Kidney capillary endothelial cell (primary cell): Measurements from ENCODE around the gene GRK2.
"Not testable (repeated sequence)": the region's sequence is repeated elsewhere in the genome, so short reads cannot be mapped to it uniquely, and the experiment has no call there.

Experiments
- DNase-seq: peaks from one replicate; pipeline ENCODE4 v3.0.0-alpha.2; 2018; ENCODE audit warnings: low spot score

GRK2 gene

DNA sequence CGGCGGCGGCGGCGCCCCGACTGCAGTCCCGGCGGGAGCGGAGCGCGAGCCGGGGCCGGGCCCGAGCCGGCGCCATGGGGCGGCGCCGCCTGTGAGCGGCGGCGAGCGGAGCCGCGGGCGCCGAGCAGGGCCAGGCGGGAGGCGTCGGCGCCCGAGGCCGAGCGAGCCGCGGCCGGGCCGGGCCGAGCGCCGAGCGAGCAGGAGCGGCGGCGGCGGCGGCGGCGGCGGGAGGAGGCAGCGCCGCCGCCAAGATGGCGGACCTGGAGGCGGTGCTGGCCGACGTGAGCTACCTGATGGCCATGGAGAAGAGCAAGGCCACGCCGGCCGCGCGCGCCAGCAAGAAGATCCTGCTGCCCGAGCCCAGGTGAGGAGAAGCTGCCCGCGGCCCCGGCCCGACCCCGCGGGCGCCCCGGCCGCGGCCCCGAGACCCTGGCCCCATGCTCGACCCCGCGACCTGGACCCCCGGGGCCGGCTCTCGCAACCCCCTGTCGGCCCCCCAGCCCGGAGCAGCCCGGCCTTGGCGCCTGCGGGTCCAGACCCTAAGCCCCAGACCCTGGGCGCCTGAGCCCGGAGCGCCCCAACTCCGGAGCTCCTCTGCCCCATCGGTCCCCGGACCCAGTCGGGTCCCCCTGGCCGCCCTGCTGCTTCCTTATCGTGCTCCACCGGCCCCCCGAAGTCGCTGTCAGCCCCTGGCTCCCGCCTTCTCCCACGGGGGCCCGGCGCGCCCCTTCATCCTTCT is at the start of gene GRK2:
GRK2 (plus strand) TSS at position 25 of the 739 bp plus-strand sequence; CDS start at position 252, 227 bp downstream.
- DNase-seq: no peak

DNA sequence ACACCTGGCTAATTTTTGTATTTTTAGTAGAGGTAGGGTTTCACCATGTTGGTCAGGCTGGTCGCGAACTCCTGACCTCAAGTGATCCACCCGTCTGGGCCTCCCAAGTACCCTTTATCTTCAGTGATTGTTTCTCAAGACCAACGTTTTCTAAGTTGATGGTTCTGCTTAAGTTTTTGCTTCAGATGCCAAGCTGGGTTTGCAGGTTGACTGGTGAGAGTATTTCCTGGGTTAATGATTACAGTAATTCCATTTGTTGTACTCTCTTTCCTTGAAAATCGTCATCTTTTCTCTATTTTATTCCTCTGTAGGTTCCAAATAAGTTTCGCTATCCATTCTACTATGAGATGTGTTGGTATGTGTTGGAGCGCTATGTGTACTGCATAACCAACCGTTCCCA is 38.5 kb upstream of the GRK2 start:
- no peak for DNase-seq

DNA sequence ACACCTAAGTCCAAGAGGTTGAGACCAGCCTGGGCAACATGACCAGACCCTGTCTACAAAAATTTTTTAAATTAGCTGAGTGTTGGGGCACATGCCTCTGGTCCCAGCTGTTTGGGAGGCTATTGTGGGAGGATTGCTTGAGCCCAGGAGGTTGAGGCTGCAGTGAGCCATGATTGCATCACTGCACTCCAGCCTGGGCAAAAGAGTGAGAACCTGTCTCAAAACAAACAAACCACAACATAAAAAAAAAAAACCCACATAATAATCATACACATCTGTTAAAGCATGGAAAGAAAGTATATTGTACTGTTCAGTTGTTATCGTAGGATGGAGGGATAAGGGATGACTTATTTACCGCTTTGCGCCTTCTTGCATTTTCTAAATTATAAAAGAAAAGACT is 35.9 kb upstream of the GRK2 start:
- no peak for DNase-seq

DNA sequence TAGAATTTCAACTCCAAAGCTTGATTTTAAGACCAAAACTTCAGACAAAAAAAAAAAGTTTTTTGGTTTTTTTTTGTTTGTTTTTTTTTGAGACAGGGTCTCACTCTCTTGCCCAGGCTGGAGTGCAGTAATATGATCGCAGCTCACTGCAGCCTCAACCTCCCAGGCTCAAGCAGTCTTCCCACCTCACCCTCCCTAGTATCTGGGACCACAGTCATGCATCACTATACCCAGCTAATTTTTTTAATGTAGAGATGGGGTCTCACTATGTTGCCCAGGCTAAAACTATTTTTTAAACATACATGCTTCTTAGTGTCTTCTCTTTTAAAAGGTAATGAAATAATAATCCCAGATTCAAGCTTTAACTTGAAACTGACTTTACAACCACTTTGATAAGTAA is 35.4 kb upstream of the GRK2 start:
- DNase-seq: no peak

DNA sequence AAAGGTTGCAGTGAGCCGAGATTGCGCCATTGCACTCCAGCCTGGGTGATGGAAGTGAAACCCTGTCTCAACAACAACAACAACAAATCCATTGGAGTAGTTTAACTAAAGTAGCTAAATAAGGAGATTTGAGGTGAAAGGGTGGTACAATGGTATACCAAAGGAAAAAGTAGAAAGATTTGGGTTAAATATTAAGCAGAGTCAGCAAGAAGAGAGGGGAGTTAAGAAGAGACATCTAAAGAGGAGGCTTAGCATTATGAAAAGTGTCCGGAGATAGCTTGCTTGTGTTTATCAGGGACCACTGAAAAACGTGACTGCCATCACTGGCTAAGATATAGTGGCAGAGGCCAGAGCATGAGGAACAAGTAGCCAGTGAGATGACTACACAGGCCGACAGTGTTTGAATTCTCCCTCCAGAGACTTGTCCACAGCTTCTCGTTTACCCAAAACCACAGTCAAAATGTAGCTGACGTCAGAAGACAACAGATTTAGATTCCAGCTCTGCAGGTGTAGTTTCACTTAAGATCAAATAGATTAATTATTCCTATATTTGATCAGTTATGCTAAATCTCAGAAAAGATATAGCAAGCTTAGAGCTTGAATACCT is 32.6 kb upstream of the GRK2 start:
- no peak for DNase-seq

DNA sequence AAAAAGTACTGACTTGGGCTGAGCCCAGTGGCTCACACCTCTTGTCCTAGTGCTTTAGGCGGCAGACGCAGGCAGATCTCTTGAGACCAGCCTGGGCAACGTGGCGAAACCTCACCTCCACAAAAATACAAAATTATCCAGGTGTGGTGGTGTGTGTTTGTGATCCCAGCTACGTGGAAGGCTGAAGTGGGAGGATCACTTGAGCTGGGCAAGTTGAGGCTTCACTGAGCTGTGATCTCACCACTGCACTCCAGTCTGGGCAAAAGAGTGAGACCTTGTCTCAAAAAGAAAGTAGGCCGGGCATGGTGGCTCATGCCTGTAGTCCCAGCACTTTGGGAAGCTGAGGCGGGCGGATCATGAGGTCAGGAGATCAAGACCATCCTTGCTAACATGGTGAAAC is 31.7 kb upstream of the GRK2 start:
- not testable (repeated sequence) for DNase-seq

DNA sequence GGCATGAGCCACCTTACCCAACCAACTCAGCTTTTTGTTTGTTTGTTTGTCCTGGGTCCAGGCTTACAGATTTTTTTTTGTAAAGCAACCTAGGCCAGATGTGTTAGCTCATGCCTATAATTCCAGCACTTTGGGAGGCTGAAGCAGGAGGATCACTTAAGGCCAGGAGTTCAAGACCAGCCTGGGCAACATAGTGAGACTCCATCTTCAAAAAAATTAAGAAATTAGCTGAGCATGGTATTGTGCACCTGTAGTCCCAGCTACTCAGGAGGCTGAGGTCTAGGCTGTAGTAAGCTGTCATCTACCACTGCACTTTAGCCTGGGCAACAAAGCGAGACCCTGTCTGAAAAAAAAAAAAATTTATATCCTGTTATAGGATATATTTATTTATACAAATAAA is 28.7 kb upstream of the GRK2 start:
- DNase-seq: no peak

DNA sequence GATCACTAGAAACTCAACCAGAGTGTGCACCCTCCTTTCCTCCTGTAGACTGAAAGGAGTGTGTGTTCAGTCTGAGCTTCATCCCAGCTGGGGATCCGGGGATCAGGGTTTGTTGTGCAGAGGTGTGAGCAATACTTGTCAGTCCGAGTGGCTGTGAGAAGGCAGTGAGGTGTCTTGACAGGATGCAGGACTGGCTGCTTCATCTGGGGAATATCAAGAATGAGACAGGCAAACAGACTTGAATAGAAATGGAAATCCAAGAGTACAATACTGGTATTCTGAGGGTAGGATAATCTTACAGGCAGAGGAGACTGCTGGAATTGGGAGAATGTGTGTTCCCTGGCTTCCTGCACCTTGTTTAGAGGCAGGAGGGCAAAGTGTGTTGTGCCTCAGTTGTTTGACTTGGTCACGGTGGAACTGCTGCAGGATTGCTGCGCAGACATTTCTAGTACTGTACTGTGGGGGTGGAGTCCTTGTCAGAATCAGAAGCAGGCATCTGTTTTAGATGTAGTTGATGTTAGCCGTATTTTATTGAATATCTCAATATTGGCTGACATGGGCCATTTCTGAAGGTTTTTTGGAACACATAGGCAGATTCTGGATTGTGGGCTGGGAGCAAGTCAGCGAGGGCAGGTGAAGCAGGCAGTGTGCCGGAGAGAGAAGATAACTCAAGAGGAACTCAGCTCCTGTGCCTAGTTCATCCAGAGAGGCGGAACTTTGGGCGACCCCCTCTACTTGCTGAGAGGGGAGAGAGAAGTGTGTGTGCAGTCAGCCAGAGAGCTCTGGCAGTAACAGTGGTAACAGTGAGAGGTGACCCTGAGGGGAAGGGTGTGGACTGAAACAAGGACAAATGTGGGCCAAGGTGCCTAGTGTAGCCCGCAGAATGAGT is 27.1 kb upstream of the GRK2 start:
- DNase-seq: peak; percentile 42

DNA sequence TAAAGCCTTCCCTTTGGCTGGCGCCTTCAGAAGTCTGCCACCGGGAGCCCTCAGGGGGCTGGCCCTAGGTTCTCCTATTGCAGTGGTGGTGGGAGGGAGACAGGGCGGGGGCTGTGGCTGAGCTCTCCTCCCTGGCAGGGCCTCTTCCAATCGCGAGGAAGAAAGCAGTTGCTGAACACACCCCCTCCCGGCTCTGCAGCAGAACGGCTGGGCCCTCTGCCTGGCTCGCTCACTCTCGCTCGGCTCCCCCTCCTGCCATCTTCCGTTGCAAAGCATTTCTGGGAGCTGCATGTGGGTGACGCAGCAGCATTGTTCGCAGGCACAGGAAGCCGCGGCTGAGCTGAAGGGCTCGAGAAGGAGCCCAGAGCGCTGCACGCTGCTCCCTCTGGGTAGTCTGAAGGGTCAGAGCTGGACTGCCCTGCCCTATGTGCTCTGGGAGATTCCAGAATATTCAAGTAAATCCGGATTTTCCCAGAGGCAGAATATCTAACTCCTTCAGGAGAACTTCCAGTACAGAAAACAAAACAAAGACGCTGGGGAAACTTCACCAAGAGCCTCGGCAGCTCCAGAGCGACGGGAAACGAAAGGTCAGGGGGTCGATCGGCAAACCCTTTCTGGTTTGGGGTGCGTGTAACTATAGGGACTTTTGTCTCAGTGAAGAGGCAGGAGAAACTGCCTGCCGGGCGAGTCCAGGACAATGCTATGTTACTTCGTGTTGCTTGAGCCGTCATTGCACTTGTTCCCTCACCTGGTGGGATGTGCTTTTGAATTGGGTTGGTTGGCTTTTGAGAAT is 26.3 kb upstream of the GRK2 start:
- peak; percentile 99 for DNase-seq

DNA sequence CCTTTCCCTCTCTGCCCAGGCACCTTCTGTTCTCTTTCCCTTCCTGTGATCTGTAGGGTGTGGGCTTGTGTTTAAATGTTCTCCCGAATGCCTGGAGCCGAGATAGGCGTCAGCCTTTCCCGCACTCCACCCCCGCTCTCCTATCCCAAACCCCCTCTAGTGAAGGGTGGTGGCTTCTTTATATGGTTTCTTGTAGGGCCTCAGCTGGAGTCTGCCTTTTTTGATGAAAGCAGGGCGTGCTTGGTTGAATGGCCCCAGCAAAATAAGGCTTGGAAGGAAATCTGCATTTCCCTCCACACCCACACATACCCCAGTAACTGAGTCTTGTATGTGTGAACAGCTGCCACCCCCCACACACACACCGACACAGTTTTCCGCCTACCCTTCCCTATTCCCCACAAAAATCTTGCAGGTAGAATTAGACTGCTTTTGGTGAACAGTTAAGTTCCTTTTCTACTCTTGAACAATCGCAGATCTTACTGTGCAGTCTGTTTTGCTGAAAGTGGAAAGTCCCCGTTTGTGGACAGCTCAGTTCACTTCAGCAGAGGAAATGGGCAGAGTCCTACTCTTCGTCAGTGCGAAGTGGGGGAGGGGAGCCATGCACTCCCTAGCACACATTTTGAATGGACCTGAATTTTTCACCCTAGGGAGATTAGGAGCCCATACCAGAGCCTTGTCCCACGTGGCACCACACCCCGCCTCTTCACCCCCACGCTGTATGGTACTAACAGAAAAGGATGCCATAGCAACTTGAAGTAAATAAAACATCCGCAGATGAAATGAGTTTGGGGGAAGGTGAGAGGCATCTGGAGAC is 25.5 kb upstream of the GRK2 start:
- DNase-seq: peak; percentile 48

DNA sequence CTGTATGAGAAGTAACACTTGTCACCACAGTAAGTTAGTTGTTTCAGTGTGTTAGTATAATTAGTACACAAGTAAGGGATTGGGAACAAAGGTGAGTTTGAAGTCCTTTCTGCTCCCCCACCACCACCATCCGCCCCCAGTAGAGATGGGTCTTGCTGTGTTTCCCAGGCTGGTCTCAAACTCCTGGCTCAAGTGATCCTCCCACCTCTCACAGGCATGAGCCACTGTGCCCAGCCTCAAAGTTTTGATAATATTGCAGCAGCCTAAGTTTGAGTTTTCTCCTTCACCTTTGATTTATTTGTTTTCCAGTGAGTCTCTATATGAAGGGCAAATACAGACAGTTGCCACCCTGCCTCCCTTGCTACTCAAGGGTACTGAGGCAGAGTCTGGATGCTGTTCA is 23.7 kb upstream of the GRK2 start:
- no peak for DNase-seq

DNA sequence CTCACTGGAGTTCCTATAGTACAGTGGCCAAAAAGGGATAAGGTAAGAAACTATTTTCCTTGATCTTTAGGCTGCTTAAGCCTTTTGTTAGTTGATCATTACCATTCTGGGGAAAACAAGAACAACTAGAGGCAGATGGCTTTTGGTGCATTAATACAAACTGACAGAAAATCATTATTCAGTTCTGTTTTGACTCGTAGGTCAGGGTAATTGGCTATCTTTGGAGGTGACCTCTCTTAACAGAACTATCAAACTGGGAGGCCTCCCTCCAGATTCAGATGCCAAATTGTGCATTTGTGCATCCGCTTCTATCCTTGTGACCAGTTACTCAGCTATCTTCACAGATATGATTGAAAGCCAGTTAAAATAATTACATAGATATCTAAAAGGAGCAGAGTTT is 23.2 kb upstream of the GRK2 start:
- DNase-seq: no peak

DNA sequence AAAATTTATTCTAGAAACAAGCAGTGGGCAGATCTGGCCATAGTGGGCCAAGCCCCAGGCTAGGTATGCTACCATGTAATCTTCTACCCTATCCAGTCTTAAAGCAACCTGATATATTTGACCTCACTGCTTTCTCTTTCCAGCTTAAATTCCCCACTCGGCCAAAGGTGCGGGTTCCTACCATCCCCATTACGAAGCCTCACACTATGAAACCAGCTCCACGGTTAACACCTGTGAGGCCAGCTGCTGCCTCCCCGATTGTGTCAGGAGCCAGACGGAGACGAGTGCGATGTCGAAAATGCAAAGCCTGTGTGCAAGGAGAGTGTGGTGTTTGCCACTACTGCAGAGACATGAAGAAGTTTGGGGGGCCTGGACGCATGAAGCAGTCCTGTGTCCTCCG is 21.2 kb upstream of the GRK2 start:
- DNase-seq: no peak

DNA sequence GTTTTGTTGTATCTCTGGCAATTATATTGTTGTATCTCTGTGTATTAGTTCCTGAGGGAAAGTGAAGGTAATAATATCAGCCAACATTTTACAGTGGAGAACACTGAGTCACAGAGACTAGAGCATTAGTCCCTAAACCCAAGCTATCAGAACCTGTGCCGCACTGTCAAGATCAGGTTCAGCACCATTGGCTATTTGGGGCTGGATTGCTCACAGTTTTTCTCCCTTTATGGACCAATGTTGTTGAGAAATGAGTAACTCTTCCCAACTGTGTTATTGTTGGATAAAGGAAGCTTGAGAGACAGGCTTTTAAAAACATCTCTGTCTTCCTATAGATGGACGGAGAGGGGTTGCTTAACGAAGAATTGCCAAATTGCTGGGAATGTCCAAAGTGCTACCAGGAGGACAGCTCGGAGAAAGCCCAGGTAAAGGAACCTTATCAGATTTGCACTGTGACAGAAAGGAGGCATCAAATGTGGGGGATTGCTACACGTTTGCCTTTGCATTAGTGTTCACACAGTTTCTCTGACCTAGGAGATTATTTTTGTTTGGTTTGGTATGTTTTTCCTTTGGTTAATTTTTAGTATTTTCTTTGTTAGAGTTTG is 18.2 kb upstream of the GRK2 start:
- no peak for DNase-seq

DNA sequence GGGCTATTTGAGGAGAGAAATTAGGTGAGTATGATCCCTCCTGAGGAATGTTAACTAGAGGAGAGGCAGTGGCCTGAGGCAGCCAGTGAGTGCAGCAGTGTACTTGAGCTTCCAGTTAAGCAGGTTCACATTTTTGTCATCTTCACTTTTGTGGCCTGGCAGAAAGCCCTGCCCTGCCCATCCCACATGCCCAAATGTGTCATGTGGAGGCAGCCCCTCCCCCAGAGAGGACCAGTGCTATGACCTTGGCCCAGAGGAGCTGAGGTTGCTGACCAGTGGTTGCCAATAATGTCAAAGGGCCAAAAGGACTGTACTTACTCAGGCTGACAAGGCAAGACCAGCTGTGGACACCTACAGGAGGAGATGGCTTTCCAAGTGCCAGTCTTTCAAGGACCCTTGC is 17.6 kb upstream of the GRK2 start:
- no peak for DNase-seq

DNA sequence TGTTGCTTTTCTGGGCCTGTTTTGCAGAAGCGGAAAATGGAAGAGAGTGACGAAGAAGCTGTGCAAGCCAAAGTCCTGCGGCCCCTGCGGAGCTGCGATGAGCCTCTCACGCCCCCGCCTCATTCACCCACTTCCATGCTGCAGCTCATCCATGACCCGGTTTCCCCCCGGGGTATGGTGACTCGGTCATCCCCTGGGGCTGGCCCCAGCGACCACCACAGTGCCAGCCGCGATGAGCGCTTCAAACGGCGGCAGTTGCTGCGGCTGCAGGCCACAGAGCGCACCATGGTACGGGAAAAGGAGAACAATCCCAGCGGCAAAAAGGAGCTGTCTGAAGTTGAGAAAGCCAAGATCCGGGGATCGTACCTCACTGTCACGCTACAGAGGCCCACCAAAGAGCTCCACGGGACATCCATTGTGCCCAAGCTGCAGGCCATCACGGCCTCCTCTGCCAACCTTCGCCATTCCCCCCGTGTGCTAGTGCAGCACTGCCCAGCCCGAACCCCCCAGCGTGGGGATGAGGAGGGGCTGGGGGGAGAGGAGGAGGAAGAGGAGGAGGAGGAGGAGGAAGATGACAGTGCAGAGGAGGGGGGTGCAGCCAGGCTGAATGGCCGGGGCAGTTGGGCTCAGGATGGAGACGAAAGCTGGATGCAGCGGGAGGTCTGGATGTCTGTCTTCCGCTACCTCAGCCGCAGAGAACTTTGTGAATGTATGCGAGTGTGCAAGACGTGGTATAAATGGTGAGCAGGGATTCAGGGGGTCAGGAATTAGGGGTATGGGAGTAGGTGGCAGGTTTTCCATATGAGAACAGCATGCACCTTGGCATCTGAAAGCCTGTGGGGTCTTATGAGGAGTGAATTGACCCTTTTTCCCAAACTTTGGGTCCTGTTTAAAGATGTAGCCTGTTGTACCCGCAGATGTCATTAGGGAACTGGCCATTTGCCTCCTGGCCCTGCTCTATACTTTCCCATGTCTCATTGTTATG is 15.9 kb upstream of the GRK2 start:
- no peak for DNase-seq

DNA sequence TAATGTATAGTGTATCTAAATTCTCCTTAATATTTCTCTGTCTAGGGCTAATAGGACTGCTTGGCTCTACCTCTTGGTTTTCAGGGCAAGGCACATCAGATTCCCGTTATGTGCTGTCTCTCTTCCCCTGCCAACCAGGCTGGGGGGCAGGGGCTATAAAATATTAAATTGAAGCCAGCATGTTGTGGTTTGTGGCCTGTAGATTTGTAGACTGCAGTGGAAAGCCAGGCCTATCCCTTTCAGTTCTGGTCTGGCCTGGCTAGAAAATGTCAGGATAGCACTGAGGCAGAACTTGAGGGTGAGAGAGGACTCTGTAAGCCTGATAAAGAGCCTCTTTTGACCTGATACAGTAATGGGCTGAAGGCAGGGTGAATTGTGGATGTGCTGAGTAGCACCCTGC is 14.4 kb upstream of the GRK2 start:
- no peak for DNase-seq

DNA sequence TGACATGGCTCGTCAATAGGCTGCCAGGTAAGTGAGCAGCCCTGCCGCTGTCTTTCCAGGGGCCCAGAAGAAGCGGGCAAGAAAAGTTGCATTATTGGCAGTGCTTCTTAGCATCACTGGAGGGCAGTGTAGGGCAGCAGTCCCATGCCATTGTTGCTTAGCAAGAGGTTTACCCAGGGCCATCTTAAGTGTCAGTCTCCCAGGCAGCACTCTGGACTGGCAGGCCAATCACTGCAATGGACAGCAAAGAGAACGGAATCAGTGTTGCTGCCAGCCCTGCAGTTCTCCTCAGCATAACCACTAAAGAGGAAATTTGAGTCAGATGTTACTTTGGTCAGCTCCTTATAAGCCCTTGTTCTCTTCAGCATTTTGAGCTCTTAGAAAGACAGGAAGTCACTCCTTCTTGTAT is 13.4 kb upstream of the GRK2 start:
- DNase-seq: no peak

DNA sequence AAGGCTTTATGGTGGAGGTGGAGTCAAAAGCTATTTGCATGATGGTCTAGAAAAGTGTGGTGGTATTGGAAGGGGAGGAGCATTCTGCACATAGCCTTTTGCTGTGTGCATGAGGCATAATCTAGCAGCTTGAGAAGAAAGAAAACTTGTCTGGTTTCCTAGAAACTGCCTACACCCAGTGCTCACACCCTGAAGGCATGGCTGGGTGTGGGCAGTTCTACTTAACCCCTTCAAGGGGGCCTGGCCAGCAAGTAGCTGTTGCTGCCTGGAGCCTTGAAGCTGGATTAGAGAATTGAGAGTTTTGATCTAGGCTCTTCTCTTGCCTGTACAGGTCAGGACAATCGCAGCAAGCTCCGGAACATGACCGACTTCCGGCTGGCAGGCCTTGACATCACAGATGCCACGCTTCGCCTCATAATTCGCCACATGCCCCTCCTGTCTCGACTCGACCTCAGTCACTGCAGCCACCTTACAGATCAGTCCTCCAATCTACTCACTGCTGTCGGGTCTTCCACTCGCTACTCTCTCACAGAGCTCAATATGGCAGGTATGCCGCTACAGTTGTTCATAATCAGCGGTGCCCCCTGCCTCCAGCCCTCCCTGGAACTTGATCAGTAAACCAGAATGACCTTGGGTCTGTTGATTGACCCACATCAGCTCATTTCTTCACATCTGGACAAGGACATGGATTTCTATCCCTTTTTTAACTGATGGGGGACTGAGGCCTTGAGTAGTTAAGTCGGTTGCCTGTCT is 12.2 kb upstream of the GRK2 start:
- DNase-seq: no peak
